ENCODE measurements around the gene SCYL3.

The SCYL3 gene

GRCh38 chr1:169882039-169882511 is 11.6 kb downstream of the SCYL3 start:
- TF ChIP-seq MYC (IDR thresholded peaks at IDR 0.05; ENCODE audit: low read depth, low read length) (no peak), MAX (IDR thresholded peaks at IDR 0.05; ENCODE audit: low read depth, low read length) (no peak), CTCF (IDR thresholded peaks at IDR 0.05; ENCODE audit: low read depth, low read length) (no peak), POLR2A (IDR thresholded peaks at IDR 0.05; ENCODE audit: extremely low read depth, insufficient read length) (no peak)
- H3K4me3 ChIP-seq (ENCODE audit: low read depth, low read length), result no peak overlapping the region
- DNase-seq (ENCODE audit: low read depth), result no peak

- no peak for DNase-seq (ENCODE audit: low read depth)
- TF ChIP-seq CTCF (IDR thresholded peaks at IDR 0.05; ENCODE audit: low read depth, low read length) (no peak), MYC (IDR thresholded peaks at IDR 0.05; ENCODE audit: low read depth, low read length) (no peak), POLR2A (IDR thresholded peaks at IDR 0.05; ENCODE audit: extremely low read depth, insufficient read length) (no peak), MAX (IDR thresholded peaks at IDR 0.05; ENCODE audit: low read depth, low read length) (no peak)
- no peak overlapping the region for H3K4me3 ChIP-seq (ENCODE audit: low read depth, low read length)
Measured at GRCh38 chr1:169879034-169879840, 14.5 kb downstream of the SCYL3 start.

GRCh38 chr1:169878498-169878897 is 15.2 kb downstream of the SCYL3 start:
- no peak for DNase-seq (ENCODE audit: low read depth)
- H3K4me3 ChIP-seq (ENCODE audit: low read depth, low read length), result no peak overlapping the region
- TF ChIP-seq CTCF (IDR thresholded peaks at IDR 0.05; ENCODE audit: low read depth, low read length) (no peak), MAX (IDR thresholded peaks at IDR 0.05; ENCODE audit: low read depth, low read length) (no peak), MYC (IDR thresholded peaks at IDR 0.05; ENCODE audit: low read depth, low read length) (no peak), POLR2A (IDR thresholded peaks at IDR 0.05; ENCODE audit: extremely low read depth, insufficient read length) (no peak)

- TF ChIP-seq MAX (IDR thresholded peaks at IDR 0.05; ENCODE audit: low read depth, low read length) (no peak), POLR2A (IDR thresholded peaks at IDR 0.05; ENCODE audit: extremely low read depth, insufficient read length) (no peak), MYC (IDR thresholded peaks at IDR 0.05; ENCODE audit: low read depth, low read length) (no peak), CTCF (IDR thresholded peaks at IDR 0.05; ENCODE audit: low read depth, low read length) (no peak)
- no peak for DNase-seq (ENCODE audit: low read depth)
- no peak overlapping the region for H3K4me3 ChIP-seq (ENCODE audit: low read depth, low read length)
Measured at GRCh38 chr1:169877800-169878491, 15.8 kb downstream of the SCYL3 start.

- no peak for DNase-seq (ENCODE audit: low read depth)
- no peak overlapping the region for H3K4me3 ChIP-seq (ENCODE audit: low read depth, low read length)
- TF ChIP-seq CTCF (IDR thresholded peaks at IDR 0.05; ENCODE audit: low read depth, low read length) (no peak), POLR2A (IDR thresholded peaks at IDR 0.05; ENCODE audit: extremely low read depth, insufficient read length) (no peak), MAX (IDR thresholded peaks at IDR 0.05; ENCODE audit: low read depth, low read length) (no peak), MYC (IDR thresholded peaks at IDR 0.05; ENCODE audit: low read depth, low read length) (no peak)
Measured at GRCh38 chr1:169874229-169874628, 19.5 kb downstream of the SCYL3 start.

Measured in NB4 (cell line).